GM10248 (cell line): Measurements from ENCODE around the gene NUDT1.
"Not testable (repeated sequence)": the region's sequence is repeated elsewhere in the genome, so short reads cannot be mapped to it uniquely, and the experiment has no call there.

Experiments used
- CTCF ChIA-PET: fragments of 300-600 bp; sonication (Branson Sonifier 250); formaldehyde crosslinking; extraction: SDS; loops from one replicate; lab custom pipeline; 2021; ENCODE audit warnings: antibody characterized with exemption; lab: Yijun Ruan, JAX
- POLR2A ChIA-PET: fragments of 350-650 bp; sonication (Branson Sonifier 250); formaldehyde crosslinking; extraction: SDS; loops from one replicate; lab custom pipeline; 2020; ENCODE audit warnings: antibody characterized with exemption; lab: Yijun Ruan, JAX
- DNase-seq: peaks from one replicate; pipeline ENCODE4 v3.0.0; 2012; ENCODE audit errors: extremely low spot score
- TF ChIP-seq, protein P1 (sequence below): IDR thresholded peaks from 2 replicates; pipeline ENCODE4 v1.5.1; 2012; ENCODE audit warnings: mild to moderate bottlenecking, low read depth; ENCODE audit errors: extremely low read depth, missing control alignments, control extremely low read depth

NUDT1 gene

DNA sequence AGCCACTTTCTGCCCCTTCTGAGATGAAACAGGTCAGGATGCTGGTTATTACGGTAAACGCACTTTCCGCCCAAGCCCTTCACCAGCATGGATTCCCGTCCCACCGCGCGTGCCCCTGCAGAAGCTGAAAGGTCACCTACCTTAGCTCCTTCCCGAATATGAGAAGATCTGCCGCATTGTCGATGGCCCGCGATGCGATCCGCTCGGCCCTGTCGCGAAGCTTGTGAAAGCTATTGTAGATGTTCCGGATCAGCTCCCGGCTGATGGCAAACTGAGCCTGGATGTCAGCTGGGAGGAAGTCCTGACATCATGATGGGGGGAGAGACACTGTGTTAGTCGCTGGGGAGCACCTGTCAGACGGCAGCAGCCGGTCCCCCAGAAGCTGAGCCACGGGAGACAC, 22.1 kb downstream of the NUDT1 start:
- CTCF ChIA-PET, result interaction anchor here (2.1 kb wide), 1 partner anchor 11 kb away, joined by 6 read pairs; no protein-coding TSS in a partner anchor
- POLR2A ChIA-PET, result no interaction called here
- no peak for DNase-seq
- TF ChIP-seq, protein P1, sequence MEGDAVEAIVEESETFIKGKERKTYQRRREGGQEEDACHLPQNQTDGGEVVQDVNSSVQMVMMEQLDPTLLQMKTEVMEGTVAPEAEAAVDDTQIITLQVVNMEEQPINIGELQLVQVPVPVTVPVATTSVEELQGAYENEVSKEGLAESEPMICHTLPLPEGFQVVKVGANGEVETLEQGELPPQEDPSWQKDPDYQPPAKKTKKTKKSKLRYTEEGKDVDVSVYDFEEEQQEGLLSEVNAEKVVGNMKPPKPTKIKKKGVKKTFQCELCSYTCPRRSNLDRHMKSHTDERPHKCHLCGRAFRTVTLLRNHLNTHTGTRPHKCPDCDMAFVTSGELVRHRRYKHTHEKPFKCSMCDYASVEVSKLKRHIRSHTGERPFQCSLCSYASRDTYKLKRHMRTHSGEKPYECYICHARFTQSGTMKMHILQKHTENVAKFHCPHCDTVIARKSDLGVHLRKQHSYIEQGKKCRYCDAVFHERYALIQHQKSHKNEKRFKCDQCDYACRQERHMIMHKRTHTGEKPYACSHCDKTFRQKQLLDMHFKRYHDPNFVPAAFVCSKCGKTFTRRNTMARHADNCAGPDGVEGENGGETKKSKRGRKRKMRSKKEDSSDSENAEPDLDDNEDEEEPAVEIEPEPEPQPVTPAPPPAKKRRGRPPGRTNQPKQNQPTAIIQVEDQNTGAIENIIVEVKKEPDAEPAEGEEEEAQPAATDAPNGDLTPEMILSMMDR, result no peak

DNA sequence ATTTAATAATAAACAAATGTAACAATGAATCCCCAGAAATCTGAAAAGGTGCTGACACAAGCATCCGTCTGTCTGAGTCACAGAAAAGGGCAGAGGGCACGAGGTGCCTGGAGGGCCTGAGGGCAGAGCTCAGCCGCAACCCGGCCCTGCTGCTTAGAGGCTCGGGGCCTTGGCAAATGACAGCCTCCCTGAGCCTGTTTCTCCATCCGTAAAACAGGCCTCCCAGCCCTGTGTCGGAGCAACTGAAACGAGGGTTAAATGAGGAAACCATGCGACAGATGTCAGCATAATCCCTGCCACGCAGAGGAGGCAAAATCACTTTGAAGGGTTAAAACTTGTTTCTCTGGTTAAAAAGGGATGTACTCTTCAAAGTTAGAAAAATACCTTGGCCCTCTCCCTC, 24.9 kb downstream of the NUDT1 start:
- TF ChIP-seq, protein P1, result no peak
- POLR2A ChIA-PET, result interaction anchor here (0.6 kb wide), 1 partner anchor 18 kb away, joined by 5 read pairs; no protein-coding TSS in a partner anchor
- CTCF ChIA-PET, result no interaction called here
- DNase-seq, result no peak

DNA sequence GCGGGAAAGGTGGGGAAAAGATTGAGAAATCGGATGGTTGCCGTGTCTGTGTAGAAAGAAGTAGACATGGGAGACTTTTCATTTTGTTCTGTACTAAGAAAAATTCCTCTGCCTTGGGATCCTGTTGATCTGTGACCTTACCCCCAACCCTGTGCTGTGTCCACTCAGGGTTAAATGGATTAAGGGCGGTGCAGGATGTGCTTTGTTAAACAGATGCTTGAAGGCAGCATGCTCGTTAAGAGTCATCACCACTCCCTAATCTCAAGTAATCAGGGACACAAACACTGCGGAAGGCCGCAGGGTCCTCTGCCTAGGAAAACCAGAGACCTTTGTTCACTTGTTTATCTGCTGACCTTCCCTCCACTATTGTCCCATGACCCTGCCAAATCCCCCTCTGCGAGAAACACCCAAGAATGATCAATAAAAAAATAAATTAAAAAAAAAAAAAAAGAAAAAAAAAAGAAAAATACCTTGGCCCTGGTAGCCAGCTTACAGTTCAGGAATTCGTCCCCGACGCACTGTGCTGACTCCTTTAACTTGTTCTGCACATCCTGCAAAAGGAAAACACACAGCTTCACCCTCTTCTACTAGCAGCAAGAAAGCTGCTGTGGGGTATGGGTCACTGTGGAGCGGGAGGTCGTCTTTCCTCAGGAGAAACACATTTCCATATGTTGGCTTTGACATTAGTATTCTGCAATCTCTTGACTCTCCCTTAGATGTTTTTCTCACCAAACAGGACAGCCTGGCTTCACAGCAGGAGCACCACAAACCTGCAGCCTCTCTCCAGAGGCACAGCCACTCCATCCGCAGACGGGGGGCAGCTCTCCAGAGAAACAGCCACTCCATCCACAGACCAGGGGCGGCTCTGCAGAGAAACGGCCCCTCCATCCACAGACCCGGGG, 27.3 kb downstream of the NUDT1 start:
- POLR2A ChIA-PET, DNase-seq: not testable (repeated sequence)
- CTCF ChIA-PET, result interaction anchor here (1.3 to 1.4 kb wide), 2 partner anchors 8 to 21 kb away, joined by 3 to 5 read pairs; no protein-coding TSS in a partner anchor

DNA sequence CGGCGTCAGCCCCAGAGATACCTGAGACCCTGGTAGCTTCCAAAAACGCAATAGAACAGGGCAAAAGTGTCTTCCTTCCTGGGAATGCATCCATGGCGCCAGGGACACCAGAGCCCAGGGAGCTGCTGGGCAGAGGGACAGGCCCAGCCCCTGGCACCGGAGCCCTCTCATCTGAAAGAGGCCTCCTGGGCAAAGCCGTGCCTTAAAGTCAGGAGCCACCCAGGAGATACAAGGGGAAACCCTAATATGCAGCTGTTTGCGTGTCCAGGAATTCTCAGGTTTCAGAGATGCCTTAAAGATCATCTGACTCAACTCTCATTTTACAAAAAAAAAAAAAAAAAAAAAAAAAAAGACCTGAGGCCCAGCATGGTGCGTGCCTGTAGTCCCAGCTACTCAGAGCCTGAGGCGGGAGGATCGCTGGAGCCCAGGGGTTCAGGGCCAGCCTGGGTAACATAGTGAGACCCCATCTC, 28.0 kb downstream of the NUDT1 start:
- TF ChIP-seq, protein P1, result no peak
- ChIA-PET CTCF (interaction anchor here (1.3 to 1.4 kb wide), 2 partner anchors 9 to 21 kb away, joined by 3 to 5 read pairs; no protein-coding TSS in a partner anchor), POLR2A (interaction anchor here (0.6 kb wide), 1 partner anchor 50 kb away, joined by 7 read pairs; no protein-coding TSS in a partner anchor)
- no peak for DNase-seq

DNA sequence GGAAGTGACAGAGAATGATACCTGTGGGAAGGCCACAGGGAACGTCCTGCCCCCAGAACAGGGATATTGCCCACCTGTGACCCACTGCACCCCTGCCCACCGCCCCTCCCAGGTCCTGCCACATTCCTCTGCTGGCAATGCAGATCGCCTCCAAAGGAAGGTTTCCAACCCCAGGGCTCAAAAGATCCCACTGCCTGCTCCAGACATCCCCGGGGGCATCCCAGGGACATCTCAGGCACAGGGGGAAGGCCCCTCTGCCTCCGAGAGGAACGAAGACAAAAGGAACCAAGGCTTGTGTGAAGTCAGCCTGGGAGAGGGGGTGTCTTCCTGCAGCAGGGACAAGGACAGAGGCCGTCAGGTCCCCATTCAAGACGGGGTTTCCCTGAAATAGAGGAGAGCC, 28.5 kb downstream of the NUDT1 start:
- ChIA-PET CTCF (interaction anchor here (1.4 kb wide), 1 partner anchor 22 kb away, joined by 3 read pairs; no protein-coding TSS in a partner anchor), POLR2A (interaction anchor here (0.6 kb wide), 1 partner anchor 50 kb away, joined by 7 read pairs; no protein-coding TSS in a partner anchor)
- TF ChIP-seq, protein P1, result no peak
- DNase-seq, result no peak

DNA sequence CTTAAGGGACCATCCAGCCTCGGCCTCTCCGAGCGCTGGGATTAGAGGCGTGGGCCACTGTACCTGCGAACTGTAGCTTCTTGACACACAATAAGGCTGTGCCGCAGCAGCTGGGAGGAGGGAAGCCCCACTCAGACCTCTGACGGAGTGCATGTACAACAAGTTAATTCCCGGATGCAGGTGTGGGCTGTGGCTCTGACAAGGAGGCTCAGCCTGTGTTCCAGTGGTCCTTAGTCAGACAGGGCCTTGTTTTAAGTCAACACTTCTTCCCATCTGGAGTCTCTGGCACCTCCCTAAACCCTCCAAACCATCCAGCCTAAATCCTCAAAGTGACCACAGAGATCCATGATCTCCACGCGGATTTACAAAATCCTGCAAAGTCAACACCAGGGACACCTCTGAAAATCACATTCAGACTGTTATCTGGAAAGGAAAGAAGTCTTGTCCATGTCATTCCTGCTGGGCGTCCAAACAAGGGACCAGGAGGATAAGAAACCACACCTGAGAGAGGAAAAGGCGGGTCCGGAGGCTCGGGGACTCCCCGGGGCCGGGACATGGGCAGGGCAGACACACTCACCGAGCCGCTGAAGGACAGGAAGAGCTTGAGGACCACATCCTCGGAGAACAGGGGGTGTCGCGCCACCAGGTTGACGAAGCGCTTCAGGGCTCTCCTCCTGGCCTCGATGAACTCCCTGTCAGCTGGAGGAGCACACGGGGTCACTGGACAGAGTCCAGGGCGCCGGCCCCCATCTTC, 29.4 kb downstream of the NUDT1 start:
- TF ChIP-seq, protein P1, result no peak
- ChIA-PET POLR2A (no interaction called here), CTCF (no interaction called here)
- DNase-seq, result no peak

DNA sequence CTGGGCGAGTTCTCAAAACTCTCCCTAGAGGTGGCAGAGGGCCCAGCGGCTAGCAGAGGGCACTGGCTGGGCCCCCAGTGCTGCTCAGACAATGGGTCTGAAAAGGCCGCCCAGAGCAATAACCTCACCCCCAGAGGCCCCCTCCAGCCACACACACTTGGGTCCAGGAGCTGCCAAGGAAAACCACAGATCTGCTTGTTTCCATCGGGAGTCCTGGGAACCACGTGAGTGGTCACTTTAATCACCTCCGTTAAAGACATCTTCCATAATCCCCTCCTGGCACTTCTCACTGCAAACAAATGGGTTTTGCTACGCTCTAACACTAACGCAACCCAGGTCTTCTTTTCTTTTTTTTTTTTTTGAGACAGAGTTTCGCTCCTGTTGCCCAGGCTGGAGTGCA, 30.0 kb downstream of the NUDT1 start:
- TF ChIP-seq, protein P1, result no peak
- POLR2A ChIA-PET, result no interaction called here
- DNase-seq, result no peak
- CTCF ChIA-PET, result no interaction called here
